Neural cell (in vitro differentiated cells): ENCODE measurements around the gene RNPEPL1.

ENCODE experiments used
- EP300 ChIP-seq: fragments of 450-650 bp; conservative IDR thresholded peaks from 2 replicates; pipeline ENCODE4 v1.6.1; 2014; ENCODE audit warnings: antibody characterized with exemption, mild to moderate bottlenecking, moderate library complexity; ENCODE audit not compliant: poor library complexity, severe bottlenecking
- EZH2 ChIP-seq: fragments of 200-600, 300-800 bp; shearing (Covaris generic), sonication (generic); IDR thresholded peaks from 2 replicates; pipeline ENCODE4 v1.6.1; 2014; ENCODE audit warnings: antibody characterized with exemption, low read length, borderline replicate concordance, mild to moderate bottlenecking; ENCODE audit not compliant: insufficient read depth, poor library complexity, severe bottlenecking
- POLR2AphosphoS5 ChIP-seq: IDR thresholded peaks from 2 replicates; pipeline ENCODE4 v1.6.1; 2012
- RAD21 ChIP-seq: fragments of 450-650 bp; conservative IDR thresholded peaks from 2 replicates; pipeline ENCODE4 v1.6.1; 2014; ENCODE audit warnings: antibody characterized with exemption, mild to moderate bottlenecking, moderate library complexity
- REST ChIP-seq: IDR thresholded peaks from 2 replicates; pipeline ENCODE4 v1.6.1; 2012; ENCODE audit warnings: borderline replicate concordance
- SMC3 ChIP-seq: fragments of 450-650 bp; conservative IDR thresholded peaks from 2 replicates; pipeline ENCODE4 v1.6.1; 2014; ENCODE audit warnings: antibody characterized with exemption, mild to moderate bottlenecking, moderate library complexity; ENCODE audit not compliant: poor library complexity
- TF ChIP-seq, protein P1 (sequence below): fragments of 450-650 bp; IDR thresholded peaks from 2 replicates; pipeline ENCODE4 v1.5.1; 2014; ENCODE audit warnings: antibody characterized with exemption, mild to moderate bottlenecking, moderate library complexity; ENCODE audit not compliant: poor library complexity, severe bottlenecking

DNA sequence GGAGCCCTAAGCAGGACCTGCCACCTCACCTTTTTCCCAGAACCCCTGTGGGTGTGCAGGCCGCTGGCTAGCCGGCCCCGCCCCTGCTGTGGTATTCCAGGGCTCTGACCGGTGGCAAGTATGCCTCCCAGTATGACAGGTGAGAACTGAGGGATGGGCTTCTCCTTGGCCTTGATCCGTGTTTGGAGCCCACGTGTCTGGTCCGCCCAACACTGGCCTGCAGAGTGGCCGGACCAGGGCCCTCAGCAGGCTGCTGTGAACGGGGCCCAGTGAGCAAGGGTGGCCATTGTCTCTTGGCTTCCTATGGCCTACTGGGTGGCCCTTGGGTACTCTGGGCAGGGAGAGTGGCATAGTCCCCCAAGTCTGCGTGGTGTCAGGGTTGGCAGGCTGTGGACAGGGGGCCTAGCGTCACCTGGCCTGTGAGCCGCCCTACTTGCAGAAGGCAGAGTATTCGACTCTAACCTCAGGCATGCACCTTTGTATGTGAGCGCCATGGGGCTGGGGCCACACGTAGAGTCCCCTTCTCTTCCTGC lies 1.8 kb downstream of the RNPEPL1 start:
- TF ChIP-seq, protein P1, sequence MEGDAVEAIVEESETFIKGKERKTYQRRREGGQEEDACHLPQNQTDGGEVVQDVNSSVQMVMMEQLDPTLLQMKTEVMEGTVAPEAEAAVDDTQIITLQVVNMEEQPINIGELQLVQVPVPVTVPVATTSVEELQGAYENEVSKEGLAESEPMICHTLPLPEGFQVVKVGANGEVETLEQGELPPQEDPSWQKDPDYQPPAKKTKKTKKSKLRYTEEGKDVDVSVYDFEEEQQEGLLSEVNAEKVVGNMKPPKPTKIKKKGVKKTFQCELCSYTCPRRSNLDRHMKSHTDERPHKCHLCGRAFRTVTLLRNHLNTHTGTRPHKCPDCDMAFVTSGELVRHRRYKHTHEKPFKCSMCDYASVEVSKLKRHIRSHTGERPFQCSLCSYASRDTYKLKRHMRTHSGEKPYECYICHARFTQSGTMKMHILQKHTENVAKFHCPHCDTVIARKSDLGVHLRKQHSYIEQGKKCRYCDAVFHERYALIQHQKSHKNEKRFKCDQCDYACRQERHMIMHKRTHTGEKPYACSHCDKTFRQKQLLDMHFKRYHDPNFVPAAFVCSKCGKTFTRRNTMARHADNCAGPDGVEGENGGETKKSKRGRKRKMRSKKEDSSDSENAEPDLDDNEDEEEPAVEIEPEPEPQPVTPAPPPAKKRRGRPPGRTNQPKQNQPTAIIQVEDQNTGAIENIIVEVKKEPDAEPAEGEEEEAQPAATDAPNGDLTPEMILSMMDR = no peak
- TF ChIP-seq RAD21 (no peak), POLR2AphosphoS5 (no peak), EZH2 (no peak), REST (no peak), SMC3 (no peak), EP300 (no peak)
